Skin epidermis (tissue), 12 donors: ENCODE results near the gene OR5AN1.
"Not testable (repeated sequence)": the region's sequence is repeated elsewhere in the genome, so short reads cannot be mapped to it uniquely, and the experiment has no call there.

Experiments used
- H3K27ac ChIP-seq, 21 experiments: fragments of 200-600 bp; sonication (generic) in 11 of 21; one replicate each; pipeline ENCODE4 v1.5.0; 2020; ENCODE audit warnings: mild to moderate bottlenecking in 3 of 21, inconsistent platforms in 2 of 21, moderate library complexity in 2 of 21
- H3K4me3 ChIP-seq, 7 experiments: fragments of 200-600 bp; sonication (generic) in 2 of 7; one replicate each; pipeline ENCODE4 v1.5.0; 2020; ENCODE audit warnings: inconsistent platforms in 2 of 7, mild to moderate bottlenecking in 2 of 7, moderate library complexity in 1 of 7

Gene OR5AN1

DNA sequence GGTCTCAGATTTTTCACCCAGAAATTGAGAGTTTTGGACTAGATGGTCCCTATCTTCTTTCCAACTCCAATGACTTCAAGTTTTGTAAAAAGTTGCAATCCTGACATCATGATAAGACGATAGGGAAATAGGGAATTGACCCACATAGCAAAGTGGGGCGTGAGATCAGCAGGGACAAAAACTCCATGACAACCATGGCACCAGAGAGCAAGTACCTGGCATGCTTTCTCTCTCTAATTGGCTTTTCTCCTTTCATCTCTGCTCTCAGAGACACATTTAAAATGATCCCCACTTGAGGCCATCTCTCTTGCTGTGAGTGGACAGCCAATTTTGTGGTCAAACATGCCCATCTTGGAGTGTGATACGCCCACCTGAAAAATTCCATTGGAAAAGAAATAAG is at the start of gene OR5AN1:
OR5AN1 (plus strand) TSS at position 301 of the 400 bp plus-strand sequence. CDS start 5,564 bp downstream, outside the sequence.
- Histone ChIP-seq H3K27ac (no peak within 1 kb of the TSS), H3K4me3 (no peak within 1 kb of the TSS)

DNA sequence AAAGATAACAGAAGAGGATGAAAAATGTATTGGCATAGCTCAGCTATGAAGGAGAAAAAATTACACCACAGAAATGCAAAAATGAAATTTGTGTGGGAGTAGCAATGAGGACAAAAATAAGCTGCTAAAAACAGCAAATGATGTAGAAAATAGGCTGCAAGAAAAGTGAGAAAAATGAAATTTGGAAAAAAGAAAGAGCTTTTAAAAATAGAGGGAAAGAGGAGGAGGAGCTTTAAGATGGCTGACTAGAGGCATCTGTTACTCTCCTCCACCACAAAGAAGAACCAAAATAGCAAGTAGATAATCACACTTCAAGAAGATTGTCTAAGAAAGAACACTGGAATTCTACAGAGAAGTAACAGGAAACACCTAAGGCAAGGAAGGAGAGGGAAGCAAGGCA is 23.7 kb upstream of the OR5AN1 start:
- Histone ChIP-seq H3K4me3 (no peak overlapping the region), H3K27ac (no peak overlapping the region)

DNA sequence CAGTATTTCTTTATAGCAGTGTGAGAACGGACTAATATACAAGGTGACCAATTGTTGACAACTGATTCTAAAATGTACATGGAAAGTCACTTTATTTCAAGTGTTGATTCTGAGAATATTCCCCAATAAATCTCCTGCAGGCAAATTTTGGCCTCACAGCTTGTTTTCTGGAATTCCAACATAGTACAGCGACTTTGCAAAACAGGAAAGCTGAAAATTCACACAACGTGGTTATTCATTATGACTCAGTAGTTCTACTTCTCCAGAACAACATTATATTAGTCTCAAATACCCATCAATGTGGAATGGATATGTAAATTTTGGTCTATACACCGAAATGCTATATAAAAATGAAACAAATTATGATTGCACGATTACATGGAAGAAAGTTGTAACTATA is 22.5 kb upstream of the OR5AN1 start:
- no peak overlapping the region for H3K4me3 ChIP-seq
- no peak overlapping the region for H3K27ac ChIP-seq

DNA sequence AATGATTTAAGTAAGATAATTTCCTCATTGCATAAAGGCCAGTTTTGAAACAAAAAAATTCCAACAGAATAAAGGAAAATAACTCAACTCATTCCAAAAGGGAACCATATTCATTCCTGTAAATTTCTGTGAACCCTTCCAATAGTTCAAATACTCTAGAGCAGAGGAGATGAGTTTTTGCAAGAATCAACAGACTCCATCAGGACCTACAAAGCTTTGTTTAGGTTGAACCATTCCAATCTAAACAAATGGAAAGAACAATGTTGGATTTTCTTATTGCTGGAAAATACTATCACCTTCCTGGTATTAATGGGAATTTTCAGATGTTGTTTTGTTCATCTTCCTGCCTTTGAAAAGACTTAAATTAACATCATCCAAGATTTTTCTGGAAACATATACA is 21.8 kb upstream of the OR5AN1 start:
- no peak overlapping the region for H3K4me3 ChIP-seq
- no peak overlapping the region for H3K27ac ChIP-seq

DNA sequence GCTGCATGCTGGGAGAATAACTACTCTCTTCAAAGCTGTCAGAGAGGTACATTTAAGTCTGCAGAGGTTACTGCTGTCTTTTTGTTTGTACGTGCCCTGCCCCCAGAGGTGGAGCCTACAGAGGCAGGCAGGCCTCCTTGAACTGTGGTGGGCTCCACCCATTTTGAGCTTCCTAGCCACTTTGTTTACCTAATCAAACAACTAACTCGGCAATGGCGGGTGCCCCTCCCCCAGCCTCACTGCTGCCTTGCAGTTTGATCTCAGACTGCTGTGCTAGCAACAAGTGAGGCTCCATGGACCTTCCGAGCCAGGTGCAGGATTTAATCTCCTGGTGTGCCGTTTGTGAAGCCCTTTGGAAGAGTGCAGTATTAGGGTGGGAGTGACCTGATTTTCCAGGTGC is 9.0 kb upstream of the OR5AN1 start:
- not testable (repeated sequence) for H3K4me3 ChIP-seq

GRCh38 chr11:59355226-59355625 is 3.5 kb upstream of the OR5AN1 start:
- no peak overlapping the region for H3K4me3 ChIP-seq
- no peak overlapping the region for H3K27ac ChIP-seq

More for the DNA sequence above, 9.0 kb upstream of the OR5AN1 start:
- not testable (repeated sequence) for H3K27ac ChIP-seq

DNA sequence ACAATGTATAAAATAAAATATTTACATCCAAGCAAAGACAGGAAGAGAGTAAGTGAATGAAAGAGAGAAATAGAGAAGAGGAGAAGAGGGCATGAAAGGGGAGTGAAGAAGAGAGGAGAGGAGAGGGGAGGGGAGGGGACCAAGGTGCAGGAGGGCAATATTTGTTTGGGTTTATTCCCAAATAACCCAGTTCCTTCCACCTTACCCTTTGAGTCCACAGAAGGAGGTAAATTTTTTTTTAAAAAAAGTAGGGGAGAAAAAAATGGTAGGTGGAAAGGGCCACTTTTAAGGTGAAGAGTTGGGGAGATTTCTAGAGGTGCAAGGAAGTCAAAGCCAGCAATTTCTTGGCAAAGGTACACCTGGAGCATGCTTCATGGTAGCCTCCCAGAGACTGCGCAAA is 2.1 kb upstream of the OR5AN1 start:
- no peak overlapping the region for H3K4me3 ChIP-seq
- H3K27ac ChIP-seq, result no peak overlapping the region

DNA sequence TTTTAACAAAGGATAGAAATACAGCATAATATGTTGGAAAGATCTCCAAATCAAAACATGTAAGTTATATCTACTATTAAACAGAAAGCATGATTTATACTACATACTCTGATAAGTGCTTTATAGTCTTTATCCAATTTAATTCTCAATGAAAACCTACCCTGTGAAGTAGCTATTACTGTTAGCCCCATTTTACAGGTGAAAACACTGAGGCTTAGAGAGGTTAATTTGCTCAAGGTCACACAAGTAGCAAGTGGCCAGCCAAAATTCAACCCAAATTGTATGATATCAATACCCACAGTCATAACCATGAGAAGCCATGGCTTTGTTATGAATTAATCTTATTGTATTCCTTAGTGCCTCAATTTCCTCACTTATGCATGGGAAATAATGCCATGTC is 675 bp upstream of the OR5AN1 start:
- Histone ChIP-seq H3K4me3 (no peak overlapping the region), H3K27ac (no peak overlapping the region)

GRCh38 chr11:59365232-59366018 is 6.7 kb downstream of the OR5AN1 start:
- H3K27ac ChIP-seq, result no peak overlapping the region
- H3K4me3 ChIP-seq, result no peak overlapping the region

- Histone ChIP-seq H3K27ac (no peak overlapping the region), H3K4me3 (no peak overlapping the region)
These were observed 9.7 kb downstream of the OR5AN1 start for GRCh38 chr11:59368238-59369022.

GRCh38 chr11:59372324-59372723 is 13.6 kb downstream of the OR5AN1 start:
- H3K27ac ChIP-seq, H3K4me3 ChIP-seq: not testable (repeated sequence)

DNA sequence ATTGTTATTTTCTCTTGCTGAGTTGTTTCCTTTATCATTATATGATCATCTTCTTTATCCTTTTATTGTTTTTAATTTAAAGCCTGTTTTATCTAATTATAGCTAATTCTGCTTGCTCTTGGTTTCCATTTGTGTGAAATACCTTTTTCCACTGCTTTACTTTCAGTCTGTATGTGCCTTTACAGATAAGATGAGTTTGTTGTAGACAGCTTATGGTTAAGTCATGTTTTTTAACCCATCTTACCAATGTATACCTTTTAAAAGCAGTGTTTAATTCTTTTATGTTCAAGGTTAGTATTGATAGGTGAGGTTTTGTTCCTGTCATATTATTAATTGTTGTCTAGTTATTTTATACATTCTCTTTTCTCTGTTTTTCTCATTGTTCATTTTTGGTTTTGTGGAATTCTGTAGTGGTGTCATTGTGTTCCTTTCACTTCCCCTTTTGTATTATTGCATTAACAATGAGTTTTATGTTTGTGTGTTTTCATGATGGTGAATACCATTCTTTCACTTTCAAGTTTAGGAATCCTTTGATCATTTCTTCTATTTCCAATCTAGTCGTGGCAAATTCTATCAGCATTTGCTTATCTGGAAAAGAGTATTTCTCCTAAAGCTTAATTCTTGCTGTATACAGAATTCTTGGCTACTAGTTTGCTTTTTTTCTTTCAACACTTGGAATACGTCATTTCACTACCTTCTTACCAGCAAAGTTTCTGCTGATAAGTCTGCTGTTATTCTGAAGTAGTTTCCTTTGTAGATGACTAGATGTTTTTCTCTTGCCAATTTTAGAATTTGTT is 21.8 kb downstream of the OR5AN1 start:
- Histone ChIP-seq H3K27ac (no peak overlapping the region), H3K4me3 (no peak overlapping the region)

- Histone ChIP-seq H3K4me3 (no peak overlapping the region), H3K27ac (no peak overlapping the region)
These were observed 35.5 kb downstream of the OR5AN1 start for GRCh38 chr11:59394186-59394585.

DNA sequence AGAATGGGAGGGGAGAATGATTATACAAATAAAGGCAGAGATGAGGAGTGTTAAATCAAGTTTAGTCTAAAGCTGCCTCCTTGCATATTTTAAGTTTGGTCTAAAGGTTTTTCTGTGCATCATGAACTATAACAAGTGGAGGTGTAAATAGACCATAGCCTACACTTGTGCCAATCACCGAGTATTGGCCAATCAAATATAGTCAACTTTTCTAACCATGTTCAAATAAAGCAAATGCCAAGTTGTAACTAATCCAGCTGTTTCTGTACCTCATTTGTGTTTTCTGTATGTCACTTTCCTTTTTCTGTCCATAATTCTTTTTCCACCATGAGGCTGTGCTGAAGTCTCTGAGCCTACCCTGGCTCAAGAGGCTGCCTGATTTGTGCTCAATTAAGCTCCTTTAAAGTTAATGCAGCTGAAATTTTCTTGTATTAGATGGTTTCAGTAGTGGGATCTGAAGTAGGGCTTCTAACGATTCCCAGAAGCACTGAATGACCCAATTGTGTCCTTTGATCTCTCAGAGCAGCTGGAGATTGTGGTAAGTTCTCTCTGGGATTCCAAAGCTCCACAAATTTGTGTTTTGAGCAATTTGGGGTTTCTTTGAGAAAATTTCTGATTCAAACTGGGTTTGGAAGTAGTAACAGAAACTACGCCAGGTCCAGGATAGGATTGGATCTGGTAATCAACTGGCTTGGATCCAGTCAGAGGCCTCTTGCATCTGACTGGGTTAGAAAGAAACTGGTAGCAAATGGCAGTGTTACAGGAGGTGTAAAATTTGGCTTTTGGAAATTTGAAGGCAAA is 42.0 kb downstream of the OR5AN1 start:
- Histone ChIP-seq H3K4me3 (no peak overlapping the region), H3K27ac (no peak overlapping the region)

- Histone ChIP-seq H3K4me3 (no peak overlapping the region), H3K27ac (no peak overlapping the region)
These were observed 42.5 kb downstream of the OR5AN1 start for GRCh38 chr11:59401262-59401552.

DNA sequence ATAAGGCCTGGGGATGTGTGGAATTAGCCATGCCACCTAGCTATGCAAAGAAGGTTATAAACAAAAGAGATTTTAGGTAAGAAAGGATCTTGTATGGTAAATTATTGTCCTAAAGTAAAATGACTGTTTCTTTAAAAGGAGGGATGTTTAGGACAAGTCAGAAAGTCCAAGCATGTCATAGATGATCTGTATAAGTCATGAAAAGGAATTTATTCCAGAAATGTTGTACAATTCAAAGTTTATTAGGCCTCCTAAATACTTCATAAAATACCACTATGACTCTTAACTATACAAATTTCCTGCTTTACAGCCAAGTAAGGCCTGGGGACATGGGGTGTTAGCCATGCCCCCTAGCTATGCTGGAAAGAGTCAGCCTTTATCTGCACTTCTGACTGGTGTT is 44.9 kb downstream of the OR5AN1 start:
- no peak overlapping the region for H3K4me3 ChIP-seq
- no peak overlapping the region for H3K27ac ChIP-seq

GRCh38 chr11:59413646-59414045 is 55.0 kb downstream of the OR5AN1 start:
- Histone ChIP-seq H3K4me3 (no peak overlapping the region), H3K27ac (no peak overlapping the region)

- Histone ChIP-seq H3K27ac (no peak overlapping the region), H3K4me3 (no peak overlapping the region)
These were observed 56.4 kb downstream of the OR5AN1 start for GRCh38 chr11:59415111-59415510.

DNA sequence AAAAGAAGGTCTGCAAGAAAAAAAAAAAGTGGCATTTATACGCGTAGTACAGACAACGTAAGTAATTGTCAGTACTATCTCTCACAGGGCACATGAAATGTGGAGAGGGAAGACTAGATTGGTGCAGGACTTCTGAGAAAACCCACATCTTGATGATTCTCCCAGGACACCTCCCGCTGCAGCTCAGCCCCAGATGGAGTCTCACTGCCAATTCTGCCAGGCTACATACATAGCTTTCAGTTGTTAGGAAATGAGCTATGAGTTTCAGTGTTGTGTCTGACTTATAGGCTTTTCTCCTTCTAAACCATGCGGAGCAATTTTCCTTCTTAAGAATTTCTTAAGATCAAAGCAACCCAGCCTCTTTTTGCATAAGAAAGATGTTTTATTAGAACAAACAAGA is 57.9 kb downstream of the OR5AN1 start:
- H3K4me3 ChIP-seq, result no peak overlapping the region
- H3K27ac ChIP-seq, result no peak overlapping the region

- H3K4me3 ChIP-seq, result no peak overlapping the region
These were observed 58.3 kb downstream of the OR5AN1 start for GRCh38 chr11:59417023-59417422.

More at GRCh38 chr11:59417023-59417422, 58.3 kb downstream of the OR5AN1 start:
- no peak overlapping the region for H3K27ac ChIP-seq
